Lower leg skin (tissue), 3 donors: ENCODE results near the gene POLD4.

Experiments used
- CTCF ChIP-seq, 3 donors: fragments of 450-650 bp; IDR thresholded peaks; one replicate each; pipeline ENCODE4 v1.5.1; 2016; ENCODE audit warnings: antibody characterized with exemption in 3 of 3, mild to moderate bottlenecking in 3 of 3, moderate library complexity in 2 of 3
- POLR2A ChIP-seq, 2 donors: fragments of 450-650 bp; IDR thresholded peaks; one replicate each; pipeline ENCODE4 v1.6.1; 2016 to 2017; ENCODE audit warnings: antibody characterized with exemption in 2 of 2, mild to moderate bottlenecking in 1 of 2, moderate library complexity in 1 of 2

- TF ChIP-seq CTCF (IDR thresholded peaks at IDR 0.05), result no peak
- TF ChIP-seq POLR2A (IDR thresholded peaks at IDR 0.05), result no peak
Observed at GRCh38 chr11:67349928-67350465, 3.3 kb downstream of the POLD4 start.
